Activated effector memory CD4-positive, alpha-beta T cell treated with anti-CD3 and anti-CD28 coated beads, Interleukin-2, amount 50 U/mL, for 16 hours (primary cell): ENCODE measurements around the gene SLC26A2.

Experiments used
- DNase-seq: peaks from one replicate; pipeline ENCODE4 v3.0.0-alpha.2; 2020

Gene SLC26A2

DNA sequence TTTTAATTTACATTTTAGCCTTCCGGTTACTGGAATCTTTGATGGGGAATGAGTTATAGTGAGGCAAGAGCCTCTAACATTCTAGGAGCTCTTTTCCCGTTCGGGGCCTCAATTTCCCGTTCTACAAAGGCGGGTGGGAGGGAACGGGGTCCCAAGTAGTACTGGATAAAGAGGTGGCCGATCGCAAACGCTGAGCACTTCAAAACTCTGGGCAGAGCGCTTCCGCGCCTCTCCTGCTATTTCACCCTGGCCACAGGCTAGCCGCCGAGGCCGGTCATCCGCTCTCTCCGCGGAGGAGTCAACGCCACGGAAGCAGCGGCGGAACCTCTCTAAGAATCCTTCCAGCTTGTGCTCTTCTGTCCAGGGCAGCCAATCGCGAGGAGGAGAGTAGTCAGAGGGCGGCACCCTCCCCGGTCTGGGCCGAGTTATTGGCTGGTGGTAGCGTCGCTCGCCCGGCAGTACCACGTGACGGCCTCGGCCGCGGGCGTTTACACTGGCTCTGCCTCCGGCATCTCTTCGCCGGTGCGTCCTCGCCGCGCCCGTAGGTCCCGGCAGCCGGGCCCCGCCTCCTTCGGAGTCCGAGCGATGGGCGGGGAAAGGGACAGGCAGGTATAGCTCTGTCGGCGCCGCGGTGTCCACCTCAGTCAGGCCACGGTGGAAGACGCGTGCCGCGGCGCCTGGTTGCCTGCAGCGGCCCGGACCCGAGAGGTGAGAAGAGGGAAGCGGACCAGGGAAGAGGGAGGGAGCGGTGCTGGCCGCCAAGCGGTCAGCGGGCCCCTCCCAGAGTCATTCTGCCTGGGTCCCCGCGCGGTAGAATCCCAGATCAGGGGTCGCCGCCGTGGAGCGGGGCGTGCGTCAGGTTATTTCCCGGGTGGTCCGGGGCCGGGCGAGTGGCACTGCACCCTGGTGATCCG, at the start of gene SLC26A2:
Gene SLC26A2 (plus strand): TSS at position 487 of the 914 bp plus-strand sequence. CDS start 16,895 bp downstream, outside the sequence.
- peak; percentile 98 for DNase-seq

DNA sequence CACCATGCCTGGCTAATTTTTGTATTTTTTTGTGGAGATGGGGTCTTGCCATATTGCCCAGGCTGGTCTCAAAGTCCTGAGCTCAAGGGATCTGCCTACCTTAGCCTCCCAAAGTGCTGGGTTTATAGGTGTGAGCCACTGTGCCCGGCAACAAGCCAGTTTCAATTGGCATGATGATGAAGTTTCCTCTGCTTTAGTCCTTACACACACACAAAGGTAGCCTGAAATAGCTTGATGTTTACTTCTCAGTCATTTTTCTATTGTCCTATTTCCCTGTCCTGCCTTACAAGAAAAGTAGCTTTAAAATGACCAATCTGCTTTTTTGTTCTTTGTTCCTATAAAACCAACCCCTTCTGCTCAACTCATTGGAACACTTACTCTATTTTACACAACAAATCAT, 49.5 kb upstream of the SLC26A2 start:
- no peak for DNase-seq

DNA sequence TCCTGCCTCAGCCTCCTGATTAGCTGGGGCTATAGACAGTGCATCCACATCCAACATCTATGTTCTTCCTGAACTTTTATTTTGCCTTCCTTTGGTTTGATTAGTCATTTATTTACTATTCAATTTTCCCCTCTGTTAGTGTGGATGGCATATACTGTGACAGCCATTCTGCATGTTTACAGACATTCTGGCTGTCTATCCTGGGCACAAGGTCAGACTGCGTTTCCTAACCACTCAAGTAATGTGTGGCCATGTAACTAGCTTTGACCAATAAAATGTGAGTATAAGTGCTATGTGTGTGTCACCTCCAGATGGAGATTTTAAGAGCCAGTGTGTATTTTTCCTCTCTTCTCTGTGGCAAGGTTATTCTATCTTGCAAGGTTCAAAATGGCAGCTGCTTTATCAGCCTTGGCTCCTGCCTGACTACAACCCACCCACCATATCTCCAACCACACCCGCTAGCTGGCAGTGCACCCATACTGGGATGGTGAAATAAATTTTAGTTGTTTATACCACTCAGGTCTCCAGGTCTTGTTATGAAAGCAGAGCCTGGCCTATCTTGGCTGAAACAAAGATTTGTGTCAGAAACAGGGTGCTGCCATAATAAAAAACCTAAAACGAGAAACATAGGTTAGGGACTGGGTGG, 48.2 kb upstream of the SLC26A2 start:
- no peak for DNase-seq

DNA sequence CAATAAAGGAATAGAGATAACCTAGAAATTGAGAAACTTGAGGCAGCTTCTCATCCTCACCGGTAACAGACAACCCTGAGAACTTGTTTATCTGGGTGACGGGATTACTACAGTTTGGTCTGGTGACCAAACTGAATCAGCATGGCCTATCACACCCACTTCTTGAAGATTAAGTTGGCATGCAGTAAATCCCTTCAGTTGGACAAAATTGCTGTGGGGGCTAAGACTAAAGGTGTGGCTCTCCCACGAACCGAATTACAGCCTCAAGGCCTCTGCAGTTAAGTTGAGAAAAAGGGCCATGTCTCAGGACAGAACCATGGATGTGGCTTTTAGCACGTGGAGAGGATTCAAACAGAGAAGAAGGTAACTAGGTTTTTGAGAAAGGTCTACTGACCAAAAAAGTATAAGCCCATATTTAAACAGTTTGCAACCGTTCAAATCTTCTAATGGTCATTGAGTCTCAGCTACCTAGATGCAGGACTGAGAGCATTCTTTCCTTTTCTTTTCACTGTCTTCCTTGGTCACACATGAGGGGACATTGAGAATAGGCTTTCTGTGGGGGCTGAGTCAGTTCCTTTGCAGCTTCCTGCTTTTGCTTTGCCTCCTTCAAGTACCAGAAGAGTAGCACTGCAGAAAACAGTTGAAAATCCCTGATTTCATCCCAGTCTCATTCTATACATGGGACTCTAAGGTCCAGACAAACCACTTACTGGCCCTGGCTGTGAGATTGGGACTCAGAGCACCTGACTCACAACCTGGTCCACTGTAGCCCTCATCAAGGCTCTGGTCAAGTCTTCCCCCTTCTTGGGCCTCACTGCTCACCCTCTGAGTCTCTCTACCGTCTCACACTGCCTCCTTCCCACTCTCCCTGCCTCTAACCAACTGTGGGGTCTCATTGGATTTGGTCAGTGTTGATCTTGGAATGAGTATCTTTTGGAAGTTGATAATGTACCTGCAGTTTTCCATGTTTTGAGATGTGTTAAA, 46.8 kb upstream of the SLC26A2 start:
- DNase-seq, result no peak

DNA sequence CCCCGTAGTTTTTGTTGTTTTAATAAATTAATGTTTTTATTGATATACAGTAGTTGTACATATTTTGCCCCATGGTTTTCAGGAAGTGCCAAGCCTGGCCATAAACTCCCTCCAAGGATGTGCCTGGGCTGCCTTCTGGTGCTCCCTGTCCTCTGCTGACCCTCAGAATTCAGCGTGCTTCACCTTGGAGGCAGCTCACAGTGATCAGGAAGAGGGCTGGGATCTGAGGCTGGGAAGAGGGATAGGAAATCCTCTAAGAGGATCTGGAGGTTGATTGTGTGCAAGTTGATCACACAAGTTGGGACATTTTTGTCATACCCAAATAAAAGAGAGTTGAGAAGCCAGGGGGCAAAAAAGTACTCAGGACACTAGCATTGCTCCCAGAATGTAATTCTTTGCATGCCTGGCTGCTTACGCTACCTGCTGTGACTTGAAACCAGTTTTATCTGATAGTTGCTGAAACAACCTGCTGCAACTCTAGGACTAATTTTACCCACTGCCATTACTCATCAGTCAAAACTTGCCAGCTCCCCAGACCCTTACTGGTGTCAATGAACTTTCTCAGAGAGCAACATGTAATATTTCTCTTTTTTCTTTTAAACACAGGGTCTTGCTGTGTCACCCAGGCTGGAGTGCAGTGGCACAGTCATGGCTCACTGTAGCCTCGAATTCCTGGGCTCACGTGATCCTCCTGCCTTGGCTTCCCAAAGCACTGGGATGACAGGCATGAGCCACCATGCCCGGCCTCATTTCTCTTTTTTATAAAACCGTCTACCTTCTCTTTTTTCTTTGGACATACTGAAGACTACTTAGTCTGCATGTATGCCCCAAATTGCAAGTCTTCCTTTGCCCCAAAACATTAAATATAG, 44.9 kb upstream of the SLC26A2 start:
- DNase-seq, result no peak

DNA sequence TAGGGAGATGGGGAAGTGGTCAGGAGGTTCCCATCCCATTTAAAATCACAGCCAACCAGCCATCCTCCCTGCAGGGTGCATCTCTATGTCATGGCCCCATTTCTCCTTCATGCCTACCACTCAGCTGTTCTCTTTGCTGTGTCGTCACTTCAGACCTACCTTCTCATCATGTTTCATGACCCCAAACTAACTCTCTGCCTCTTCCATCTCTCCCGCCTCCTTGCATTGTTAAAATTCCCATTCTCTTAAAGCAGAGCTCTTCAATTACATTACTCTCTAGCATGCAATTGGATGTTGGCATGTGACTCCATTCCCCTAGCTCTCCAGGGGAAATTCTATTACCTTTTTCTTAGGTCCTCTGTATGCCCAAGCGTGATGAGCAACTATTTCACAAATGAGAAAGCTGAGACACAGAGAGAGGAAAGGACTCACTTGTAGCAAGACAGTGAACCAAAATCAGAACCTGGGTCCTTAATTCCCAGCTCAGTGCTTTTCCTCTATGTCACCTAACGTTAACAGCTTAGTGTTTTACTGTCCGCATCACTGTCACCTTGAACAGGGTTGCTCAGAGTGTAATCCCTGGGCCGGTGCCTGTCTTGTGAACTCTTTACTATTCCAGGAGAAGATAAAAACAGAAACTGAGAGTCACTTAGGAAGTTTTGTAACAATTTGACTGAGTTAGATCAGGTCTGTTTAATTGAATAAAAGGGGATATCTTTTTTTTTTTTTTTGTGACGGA, 44.1 kb upstream of the SLC26A2 start:
- DNase-seq, result no peak

DNA sequence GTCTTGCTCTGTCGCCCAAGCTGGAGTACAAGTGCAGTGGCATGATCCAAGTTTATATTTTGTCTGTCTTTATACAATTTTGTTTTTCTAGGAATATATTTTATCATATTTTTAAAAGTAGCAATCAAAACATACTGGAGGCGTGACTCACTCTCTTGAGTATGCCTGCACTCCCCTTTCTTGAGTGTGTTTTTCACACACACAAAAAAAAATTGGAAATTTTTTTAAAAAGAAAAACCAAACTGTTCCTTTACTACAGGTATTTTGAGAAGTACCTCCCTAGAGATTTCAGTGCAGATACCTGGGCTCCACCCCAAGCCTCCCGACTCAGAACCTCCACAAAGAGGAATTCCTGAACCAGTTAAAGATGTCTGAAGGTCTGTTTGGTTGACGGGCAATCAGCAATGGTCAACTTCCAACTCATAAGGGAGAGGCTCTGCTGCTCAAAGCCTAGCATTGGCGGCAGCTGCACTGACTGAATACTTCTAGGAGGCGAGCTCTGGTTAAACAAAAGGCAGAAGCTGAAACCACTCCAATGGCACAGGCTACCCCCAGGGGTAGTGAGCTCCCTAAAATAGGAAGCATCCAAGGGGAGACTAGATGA, 43.4 kb upstream of the SLC26A2 start:
- DNase-seq, result no peak

DNA sequence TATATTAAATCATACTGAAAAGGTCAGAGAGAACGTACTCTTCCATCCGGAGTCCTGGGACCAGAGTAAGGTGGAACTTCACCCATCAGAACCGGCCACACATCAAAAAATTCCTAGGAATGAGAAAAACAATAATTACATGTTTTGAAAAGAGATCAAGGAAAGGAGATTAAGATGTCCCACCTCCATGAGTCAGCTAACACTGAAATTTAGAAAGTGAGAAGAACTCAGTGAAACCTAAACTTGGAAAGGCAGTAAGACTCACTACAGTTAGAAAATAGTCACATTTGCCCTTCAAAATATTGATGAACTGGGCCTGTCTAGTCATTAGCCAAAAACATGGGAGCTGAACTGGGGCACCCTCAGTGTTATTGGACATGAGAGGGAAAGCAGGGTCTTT, 39.0 kb upstream of the SLC26A2 start:
- no peak for DNase-seq

DNA sequence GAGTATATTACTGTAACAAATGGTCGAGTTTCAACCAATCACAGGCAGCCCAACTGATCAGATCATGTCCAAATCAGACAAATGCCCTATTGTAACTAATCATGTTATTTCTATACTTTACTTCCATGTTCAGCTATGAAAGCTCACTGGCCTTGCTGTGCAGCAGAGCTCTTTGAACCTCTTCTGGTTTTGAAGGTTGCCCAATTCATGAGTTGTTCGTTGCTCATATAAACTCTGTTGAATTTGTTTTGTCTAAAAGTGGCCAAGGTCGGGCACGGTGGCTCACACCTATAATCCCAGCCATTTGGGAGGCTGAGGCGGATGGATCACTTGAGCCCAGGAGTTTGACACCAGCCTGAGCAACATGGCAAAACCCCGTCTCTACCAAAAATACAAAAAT, 37.6 kb upstream of the SLC26A2 start:
- DNase-seq, result no peak

DNA sequence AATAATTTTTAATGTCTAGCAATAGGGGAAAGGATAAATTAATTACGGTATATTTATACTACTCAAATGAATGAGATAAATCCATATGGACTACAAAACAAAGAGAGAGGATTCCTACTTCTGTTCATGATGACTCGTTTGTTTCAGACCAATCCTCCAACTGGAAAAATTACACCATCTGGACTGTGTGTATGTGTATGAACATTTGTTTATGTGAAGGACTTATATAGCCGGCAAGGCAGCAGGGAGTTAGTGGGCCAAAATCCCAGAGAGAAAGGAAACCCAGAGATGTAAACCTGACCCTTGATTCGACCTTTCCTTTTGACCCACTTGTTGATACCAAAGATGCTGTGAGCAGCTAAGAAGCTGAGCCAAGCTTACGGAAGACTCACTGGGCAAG, 36.1 kb upstream of the SLC26A2 start:
- no peak for DNase-seq

DNA sequence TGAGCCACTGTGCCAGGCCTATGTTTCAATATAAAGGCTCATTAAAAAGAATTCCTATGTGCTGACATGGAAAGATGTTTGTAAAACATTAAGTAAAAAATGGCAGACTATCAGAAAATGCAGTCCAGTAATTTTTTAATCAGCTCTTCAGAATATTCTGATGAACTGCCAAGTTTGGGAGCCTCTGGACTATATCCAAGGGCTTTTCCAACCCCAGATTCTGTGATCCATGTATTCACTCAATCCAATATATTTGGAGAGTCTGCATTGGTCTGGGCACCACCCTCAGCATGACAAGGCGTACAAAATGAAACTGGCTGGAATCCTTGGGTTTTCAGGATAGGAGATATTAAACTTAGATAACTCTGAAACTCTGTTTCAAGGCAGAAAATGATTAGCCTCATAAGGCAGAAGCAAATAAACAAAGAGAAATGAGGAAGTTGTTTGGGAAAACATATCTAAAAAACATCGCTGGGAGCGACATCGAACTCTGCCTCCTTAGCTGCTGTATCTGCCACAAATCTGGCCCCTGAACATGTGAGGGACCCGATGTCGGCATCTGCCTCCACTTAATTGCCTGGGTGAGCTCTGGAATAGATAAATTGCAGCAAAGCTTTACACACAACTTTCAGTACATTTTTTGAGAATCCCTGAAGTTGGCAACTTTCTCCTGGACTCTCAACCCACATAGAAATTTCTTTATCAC, 30.4 kb upstream of the SLC26A2 start:
- no peak for DNase-seq

DNA sequence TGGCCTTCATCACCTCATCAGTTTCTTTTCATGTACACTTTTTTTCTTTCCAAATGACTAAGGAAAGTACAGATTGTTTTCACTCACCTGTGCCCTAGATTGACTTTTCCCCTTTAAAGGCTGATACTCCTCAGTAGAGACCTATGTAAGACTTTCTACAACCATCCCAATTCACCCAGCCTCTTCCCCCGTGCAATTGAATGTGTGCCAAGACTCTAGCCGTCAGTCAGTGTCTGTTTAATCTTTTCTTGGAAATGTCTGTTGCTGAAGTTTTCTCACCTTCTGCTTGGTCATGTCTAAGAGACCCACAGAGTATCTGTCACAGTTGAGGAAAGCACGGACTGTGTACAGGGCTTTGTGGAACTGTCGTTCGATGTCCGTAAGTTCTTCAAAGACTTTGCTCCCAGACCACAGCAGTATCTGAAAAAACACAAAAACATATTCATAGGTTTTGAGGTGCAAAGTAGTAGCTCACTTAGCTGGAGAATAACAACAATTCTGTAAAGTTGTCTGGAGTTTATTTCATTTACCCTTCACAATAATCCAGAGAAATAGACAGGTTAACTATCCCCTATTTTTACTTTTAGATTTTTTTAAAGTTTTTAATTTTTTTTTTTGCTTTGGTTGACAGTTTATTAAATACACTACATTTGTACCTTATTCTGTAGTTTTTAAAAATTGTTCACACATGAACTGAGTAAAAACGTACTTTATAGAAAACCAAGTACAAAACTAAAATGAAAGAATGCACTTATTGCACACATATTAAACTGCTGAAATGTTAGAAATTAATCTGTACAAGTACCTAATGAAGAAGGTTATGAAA, 29.6 kb upstream of the SLC26A2 start:
- DNase-seq, result no peak

DNA sequence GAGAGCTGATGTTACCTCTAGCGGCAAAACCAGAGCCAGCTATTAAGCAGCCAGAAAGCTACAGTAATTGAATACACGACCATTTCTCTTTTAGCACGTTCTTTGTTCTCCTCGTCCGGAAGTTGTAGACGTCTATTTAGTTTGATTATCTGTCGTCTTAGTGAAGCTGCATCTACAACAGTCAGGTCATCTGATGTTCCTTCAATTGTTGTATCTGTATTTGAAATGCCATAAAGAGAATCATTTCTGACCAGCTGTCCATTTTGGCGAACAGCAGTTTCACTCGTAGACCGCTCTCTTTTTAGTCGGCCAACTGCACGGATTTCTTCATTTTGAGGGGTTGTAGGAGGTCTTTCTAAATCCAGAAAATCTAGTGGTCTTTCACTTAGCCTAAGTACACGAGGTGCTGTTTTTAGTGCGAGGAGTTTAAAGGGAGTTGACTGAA, 28.5 kb upstream of the SLC26A2 start:
- DNase-seq, result no peak

DNA sequence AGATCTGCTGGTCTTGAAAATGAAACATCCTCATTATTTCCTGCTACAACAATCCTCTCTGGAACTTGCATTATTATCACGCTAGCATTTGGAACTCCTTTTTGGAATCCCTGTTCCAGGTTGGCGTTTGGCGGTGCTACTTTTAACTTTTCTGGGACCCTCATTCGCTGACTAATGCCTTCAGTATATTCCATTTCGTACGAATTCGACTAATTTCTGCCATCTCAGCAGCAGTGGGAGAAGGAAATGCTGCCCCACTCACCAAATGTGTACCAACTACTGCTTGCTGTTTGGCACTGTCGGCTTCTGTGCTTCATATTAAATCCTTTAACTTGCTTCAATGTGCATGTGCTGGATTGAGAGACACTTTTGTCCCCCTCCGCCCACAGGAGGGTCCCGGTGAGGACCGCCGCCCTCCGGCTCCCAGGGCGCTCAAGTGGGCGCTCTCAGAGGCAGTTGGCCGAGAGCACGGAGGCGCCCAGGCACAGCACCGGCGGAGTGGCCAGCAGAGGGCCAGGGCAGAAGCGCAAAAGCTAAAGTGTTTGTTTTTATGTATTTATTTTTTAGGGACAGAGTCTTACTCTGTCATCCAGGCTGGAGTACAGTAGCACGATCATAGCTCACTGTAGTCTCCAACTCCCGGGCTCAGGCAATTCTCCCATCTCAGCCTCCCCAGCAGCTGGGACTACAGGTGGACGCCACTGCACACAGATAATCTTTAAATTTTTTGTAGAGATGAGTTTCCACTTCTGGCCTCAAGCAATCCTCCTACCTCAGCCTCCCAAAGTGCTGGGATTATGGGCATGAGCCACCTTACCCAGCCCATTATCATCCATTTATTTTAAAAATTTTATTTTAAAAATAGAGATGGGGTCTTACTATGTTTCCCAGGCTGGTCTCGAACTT, 27.9 kb upstream of the SLC26A2 start:
- no peak for DNase-seq

DNA sequence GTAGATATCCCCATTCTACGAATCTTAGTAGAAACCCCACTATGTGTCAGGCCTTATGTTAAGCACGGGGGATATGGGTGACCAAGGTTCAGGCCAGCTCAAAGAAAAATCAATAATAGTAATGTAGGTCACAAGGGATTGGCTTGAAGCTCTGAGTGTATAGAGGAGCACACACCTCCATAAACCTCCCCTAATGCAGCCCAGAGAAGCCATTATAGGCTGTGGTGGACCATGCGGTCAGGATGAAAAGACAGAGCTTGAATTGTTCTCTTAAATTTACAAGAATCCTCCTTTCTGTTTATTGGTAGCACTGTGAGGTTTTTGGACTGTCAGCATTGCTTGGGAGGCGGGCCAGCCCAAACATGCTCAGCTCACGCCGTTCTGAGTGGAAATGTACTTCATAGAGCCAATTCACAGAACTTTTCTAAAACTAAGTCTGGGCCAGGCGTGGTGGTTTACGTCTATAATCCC, 25.1 kb upstream of the SLC26A2 start:
- no peak for DNase-seq

DNA sequence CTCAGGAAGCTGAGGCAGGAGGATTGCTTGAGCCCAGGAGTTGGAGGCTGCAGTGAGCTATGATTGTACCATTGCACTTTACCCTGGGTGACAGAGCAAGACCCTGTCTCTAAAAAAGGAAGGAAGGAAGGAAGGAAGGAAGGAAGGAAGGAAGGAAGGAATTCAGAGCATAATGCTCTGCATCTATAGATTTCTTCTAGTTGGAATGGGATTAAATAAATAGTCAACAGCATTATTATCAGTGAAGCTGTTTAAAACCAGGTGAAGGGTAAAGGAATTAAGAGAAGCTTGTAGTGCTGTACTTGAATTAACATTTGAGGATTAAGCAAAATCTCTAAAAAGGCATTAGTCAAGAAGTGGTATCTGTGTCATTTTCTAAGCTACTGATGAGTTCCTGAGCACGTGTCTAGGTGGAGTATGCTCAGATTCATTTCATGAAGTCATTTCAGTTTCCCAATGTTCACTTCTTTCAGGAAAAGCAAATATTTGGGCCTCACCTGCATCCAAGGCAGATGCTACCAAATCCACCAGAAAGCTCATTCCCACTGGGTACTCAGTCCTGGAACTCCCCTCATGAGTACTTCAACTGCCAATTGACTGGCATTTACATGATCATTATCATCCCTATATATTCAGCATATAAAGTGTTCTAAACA, 24.4 kb upstream of the SLC26A2 start:
- DNase-seq, result no peak

DNA sequence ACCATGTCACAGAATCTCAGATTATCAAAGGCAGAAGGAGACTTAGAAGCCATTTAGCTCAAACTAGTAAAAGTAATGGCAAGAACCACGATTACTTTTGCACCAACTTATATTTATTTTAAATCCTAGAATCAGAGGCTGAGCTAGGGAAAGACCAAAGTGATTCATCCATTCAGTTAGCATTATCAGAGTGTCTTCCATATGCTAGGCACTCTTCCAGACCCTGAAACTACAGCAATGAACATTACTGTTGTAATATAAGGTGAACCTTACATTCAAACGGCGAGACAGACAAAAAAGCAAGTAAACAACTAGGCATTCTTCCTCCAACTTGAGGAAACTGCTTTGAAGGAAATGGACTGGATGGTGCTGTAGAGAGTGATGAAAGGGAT, 23.9 kb upstream of the SLC26A2 start:
- DNase-seq, result no peak
